WTC11 (cell line): Measurements from ENCODE around the gene DIO3. TPM values are rescaled to one million over a fixed set of nuclear protein-coding genes. Genes with fewer than 3 reads are reported as not detected.

ENCODE experiments used
- ATAC-seq: fragments of 200-7000 bp; cut with Tn5 transposase; 2 replicates; pipeline ENCODE4 v1.10.0; 2021; ENCODE audit warnings: mild to moderate bottlenecking, moderate library complexity
- CTCF ChIA-PET: fragments of 300-600 bp; sonication (Branson Sonifier 250); formaldehyde crosslinking; loops from one replicate; lab custom pipeline; 2021; ENCODE audit warnings: antibody characterized with exemption; lab: Charles Lee
- POLR2A ChIA-PET: fragments of 350-600 bp; sonication (Branson Sonifier 250); formaldehyde crosslinking; loops from one replicate; lab custom pipeline; 2021; ENCODE audit warnings: antibody characterized with exemption; lab: Charles Lee
- DNase-seq: peaks from one replicate; pipeline ENCODE4 v3.0.0; 2021; ENCODE audit warnings: low spot score
- H3K27ac Mint-ChIP-seq: 2 replicates; pipeline ENCODE4 v1.8.0; 2021; ENCODE audit warnings: mixed read lengths
- H3K27me3 Mint-ChIP-seq: 2 replicates; pipeline ENCODE4 v1.8.0; 2021; ENCODE audit warnings: low read depth, mild to moderate bottlenecking, moderate library complexity, mixed read lengths
- H3K36me3 Mint-ChIP-seq: 2 replicates; pipeline ENCODE4 v1.8.0; 2021; ENCODE audit warnings: mixed read lengths
- H3K4me1 Mint-ChIP-seq: 2 replicates; pipeline ENCODE4 v1.8.0; 2022; ENCODE audit warnings: mixed read lengths
- H3K4me3 Mint-ChIP-seq: 2 replicates; pipeline ENCODE4 v1.8.0; 2021; ENCODE audit warnings: mild to moderate bottlenecking, moderate library complexity, mixed read lengths
- H3K9me3 Mint-ChIP-seq: 2 replicates; pipeline ENCODE4 v1.8.0; 2021; ENCODE audit warnings: mixed read lengths
- CBFB ChIP-seq: sonication (generic); formaldehyde crosslinking; IDR thresholded peaks from 2 replicates; pipeline ENCODE4 v1.8.1; 2022; ENCODE audit warnings: mild to moderate bottlenecking, low read depth, missing genetic modification reagents
- E2F5 ChIP-seq: sonication (generic); formaldehyde crosslinking; IDR thresholded peaks from 2 replicates; pipeline ENCODE4 v1.8.1; 2022; ENCODE audit warnings: mild to moderate bottlenecking, moderate library complexity, missing genetic modification reagents
- EMX1 ChIP-seq: fragments of 250-450 bp; sonication (Bioruptor Pico); IDR thresholded peaks from 2 replicates; pipeline ENCODE4 v1.8.0; 2021; ENCODE audit warnings: mild to moderate bottlenecking
- FOXP4 ChIP-seq: sonication (generic); formaldehyde crosslinking; IDR thresholded peaks from 2 replicates; pipeline ENCODE4 v1.8.0; 2022; ENCODE audit warnings: mild to moderate bottlenecking, missing genetic modification reagents
- GRHL2 ChIP-seq: fragments of 250-450 bp; sonication (Bioruptor Pico); IDR thresholded peaks from 2 replicates; pipeline ENCODE4 v1.8.0; 2022; ENCODE audit warnings: mild to moderate bottlenecking, moderate library complexity; ENCODE audit not compliant: insufficient replicate concordance, severe bottlenecking
- IRF2 ChIP-seq: sonication (generic); formaldehyde crosslinking; IDR thresholded peaks from 2 replicates; pipeline ENCODE4 v1.8.0; 2022; ENCODE audit warnings: low read depth, missing genetic modification reagents, borderline replicate concordance
- JAZF1 ChIP-seq: fragments of 250-450 bp; sonication (Bioruptor Pico); IDR thresholded peaks from 2 replicates; pipeline ENCODE4 v1.9.0; 2021; ENCODE audit warnings: moderate library complexity, mild to moderate bottlenecking, inconsistent platforms
- JUN ChIP-seq: sonication (generic); formaldehyde crosslinking; IDR thresholded peaks from 2 replicates; pipeline ENCODE4 v1.8.0; 2023; ENCODE audit warnings: mild to moderate bottlenecking, missing genetic modification reagents
- MXD4 ChIP-seq: fragments of 250-450 bp; sonication (Bioruptor Pico); IDR thresholded peaks from 2 replicates; pipeline ENCODE4 v1.8.0; 2021; ENCODE audit warnings: mild to moderate bottlenecking, moderate library complexity, borderline replicate concordance
- NFATC4 ChIP-seq: fragments of 250-450 bp; sonication (Bioruptor Pico); IDR thresholded peaks from 2 replicates; pipeline ENCODE4 v1.9.0; 2021; ENCODE audit warnings: mild to moderate bottlenecking
- NR2C2 ChIP-seq: sonication (generic); formaldehyde crosslinking; IDR thresholded peaks from 2 replicates; pipeline ENCODE4 v1.8.0; 2022; ENCODE audit warnings: mild to moderate bottlenecking, missing genetic modification reagents
- SMAD3 ChIP-seq: sonication (generic); formaldehyde crosslinking; IDR thresholded peaks from 2 replicates; pipeline ENCODE4 v1.8.0; 2022; ENCODE audit warnings: missing genetic modification reagents, mild to moderate bottlenecking, borderline replicate concordance
- total RNA-seq: library from RNA; stranded (reverse); gene quantifications from 3 replicates; pipeline ENCODE4 v1.2.3, GENCODE V29; 2021
- TF ChIP-seq, protein P1 (sequence below): fragments of 250-450 bp; sonication (Bioruptor Pico); IDR thresholded peaks from 2 replicates; pipeline ENCODE4 v1.9.0; 2021; ENCODE audit warnings: mild to moderate bottlenecking
- TF ChIP-seq, protein P2 (sequence below): fragments of 200-600 bp; IDR thresholded peaks from 2 replicates; pipeline ENCODE4 v1.8.0; 2022; ENCODE audit warnings: antibody characterized with exemption
- TF ChIP-seq, protein P3 (sequence below): sonication (generic); formaldehyde crosslinking; IDR thresholded peaks from 2 replicates; pipeline ENCODE4 v1.8.0; 2022; ENCODE audit warnings: mild to moderate bottlenecking, missing genetic modification reagents
- TF ChIP-seq, protein P4 (sequence below): sonication (generic); formaldehyde crosslinking; IDR thresholded peaks from 2 replicates; pipeline ENCODE4 v1.8.1; 2023; ENCODE audit warnings: mild to moderate bottlenecking, missing genetic modification reagents
- TF ChIP-seq, protein P5 (sequence below): sonication (generic); formaldehyde crosslinking; IDR thresholded peaks from 2 replicates; pipeline ENCODE4 v1.8.1; 2023; ENCODE audit warnings: mild to moderate bottlenecking, missing genetic modification reagents

Gene DIO3
- total RNA-seq, 1 experiment from 2014 or later, result 0.52 TPM

GRCh38 chr14:101547961-101548669 lies 13.2 kb upstream of the DIO3 start (continued):
- TF ChIP-seq, protein P1, sequence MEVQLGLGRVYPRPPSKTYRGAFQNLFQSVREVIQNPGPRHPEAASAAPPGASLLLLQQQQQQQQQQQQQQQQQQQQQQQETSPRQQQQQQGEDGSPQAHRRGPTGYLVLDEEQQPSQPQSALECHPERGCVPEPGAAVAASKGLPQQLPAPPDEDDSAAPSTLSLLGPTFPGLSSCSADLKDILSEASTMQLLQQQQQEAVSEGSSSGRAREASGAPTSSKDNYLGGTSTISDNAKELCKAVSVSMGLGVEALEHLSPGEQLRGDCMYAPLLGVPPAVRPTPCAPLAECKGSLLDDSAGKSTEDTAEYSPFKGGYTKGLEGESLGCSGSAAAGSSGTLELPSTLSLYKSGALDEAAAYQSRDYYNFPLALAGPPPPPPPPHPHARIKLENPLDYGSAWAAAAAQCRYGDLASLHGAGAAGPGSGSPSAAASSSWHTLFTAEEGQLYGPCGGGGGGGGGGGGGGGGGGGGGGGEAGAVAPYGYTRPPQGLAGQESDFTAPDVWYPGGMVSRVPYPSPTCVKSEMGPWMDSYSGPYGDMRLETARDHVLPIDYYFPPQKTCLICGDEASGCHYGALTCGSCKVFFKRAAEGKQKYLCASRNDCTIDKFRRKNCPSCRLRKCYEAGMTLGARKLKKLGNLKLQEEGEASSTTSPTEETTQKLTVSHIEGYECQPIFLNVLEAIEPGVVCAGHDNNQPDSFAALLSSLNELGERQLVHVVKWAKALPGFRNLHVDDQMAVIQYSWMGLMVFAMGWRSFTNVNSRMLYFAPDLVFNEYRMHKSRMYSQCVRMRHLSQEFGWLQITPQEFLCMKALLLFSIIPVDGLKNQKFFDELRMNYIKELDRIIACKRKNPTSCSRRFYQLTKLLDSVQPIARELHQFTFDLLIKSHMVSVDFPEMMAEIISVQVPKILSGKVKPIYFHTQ, result no peak
- TF ChIP-seq MXD4 (CRISPR knock-in tag) (no peak), GRHL2 (CRISPR knock-in tag) (no peak), JUN (CRISPR knock-in tag) (no peak), JAZF1 (no peak), CBFB (CRISPR knock-in tag) (no peak), SMAD3 (CRISPR knock-in tag) (no peak), NFATC4 (CRISPR knock-in tag) (no peak)
- TF ChIP-seq, protein P2, sequence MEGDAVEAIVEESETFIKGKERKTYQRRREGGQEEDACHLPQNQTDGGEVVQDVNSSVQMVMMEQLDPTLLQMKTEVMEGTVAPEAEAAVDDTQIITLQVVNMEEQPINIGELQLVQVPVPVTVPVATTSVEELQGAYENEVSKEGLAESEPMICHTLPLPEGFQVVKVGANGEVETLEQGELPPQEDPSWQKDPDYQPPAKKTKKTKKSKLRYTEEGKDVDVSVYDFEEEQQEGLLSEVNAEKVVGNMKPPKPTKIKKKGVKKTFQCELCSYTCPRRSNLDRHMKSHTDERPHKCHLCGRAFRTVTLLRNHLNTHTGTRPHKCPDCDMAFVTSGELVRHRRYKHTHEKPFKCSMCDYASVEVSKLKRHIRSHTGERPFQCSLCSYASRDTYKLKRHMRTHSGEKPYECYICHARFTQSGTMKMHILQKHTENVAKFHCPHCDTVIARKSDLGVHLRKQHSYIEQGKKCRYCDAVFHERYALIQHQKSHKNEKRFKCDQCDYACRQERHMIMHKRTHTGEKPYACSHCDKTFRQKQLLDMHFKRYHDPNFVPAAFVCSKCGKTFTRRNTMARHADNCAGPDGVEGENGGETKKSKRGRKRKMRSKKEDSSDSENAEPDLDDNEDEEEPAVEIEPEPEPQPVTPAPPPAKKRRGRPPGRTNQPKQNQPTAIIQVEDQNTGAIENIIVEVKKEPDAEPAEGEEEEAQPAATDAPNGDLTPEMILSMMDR, result no peak
- TF ChIP-seq, protein P3, sequence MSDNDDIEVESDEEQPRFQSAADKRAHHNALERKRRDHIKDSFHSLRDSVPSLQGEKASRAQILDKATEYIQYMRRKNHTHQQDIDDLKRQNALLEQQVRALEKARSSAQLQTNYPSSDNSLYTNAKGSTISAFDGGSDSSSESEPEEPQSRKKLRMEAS (CRISPR knock-in tag), result no peak
- TF ChIP-seq, protein P4, sequence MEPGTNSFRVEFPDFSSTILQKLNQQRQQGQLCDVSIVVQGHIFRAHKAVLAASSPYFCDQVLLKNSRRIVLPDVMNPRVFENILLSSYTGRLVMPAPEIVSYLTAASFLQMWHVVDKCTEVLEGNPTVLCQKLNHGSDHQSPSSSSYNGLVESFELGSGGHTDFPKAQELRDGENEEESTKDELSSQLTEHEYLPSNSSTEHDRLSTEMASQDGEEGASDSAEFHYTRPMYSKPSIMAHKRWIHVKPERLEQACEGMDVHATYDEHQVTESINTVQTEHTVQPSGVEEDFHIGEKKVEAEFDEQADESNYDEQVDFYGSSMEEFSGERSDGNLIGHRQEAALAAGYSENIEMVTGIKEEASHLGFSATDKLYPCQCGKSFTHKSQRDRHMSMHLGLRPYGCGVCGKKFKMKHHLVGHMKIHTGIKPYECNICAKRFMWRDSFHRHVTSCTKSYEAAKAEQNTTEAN, result no peak
- TF ChIP-seq, protein P5, sequence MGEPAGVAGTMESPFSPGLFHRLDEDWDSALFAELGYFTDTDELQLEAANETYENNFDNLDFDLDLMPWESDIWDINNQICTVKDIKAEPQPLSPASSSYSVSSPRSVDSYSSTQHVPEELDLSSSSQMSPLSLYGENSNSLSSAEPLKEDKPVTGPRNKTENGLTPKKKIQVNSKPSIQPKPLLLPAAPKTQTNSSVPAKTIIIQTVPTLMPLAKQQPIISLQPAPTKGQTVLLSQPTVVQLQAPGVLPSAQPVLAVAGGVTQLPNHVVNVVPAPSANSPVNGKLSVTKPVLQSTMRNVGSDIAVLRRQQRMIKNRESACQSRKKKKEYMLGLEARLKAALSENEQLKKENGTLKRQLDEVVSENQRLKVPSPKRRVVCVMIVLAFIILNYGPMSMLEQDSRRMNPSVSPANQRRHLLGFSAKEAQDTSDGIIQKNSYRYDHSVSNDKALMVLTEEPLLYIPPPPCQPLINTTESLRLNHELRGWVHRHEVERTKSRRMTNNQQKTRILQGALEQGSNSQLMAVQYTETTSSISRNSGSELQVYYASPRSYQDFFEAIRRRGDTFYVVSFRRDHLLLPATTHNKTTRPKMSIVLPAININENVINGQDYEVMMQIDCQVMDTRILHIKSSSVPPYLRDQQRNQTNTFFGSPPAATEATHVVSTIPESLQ (CRISPR knock-in tag), result no peak

GRCh38 chr14:101548710-101549109 lies 12.6 kb upstream of the DIO3 start:
- H3K4me1 Mint-ChIP-seq, result no peaks in the 10 kb centered on the region
- H3K27ac Mint-ChIP-seq, result no peak overlapping the region
- ATAC-seq (no peak), DNase-seq (no peak)
- H3K36me3 Mint-ChIP-seq, result no peaks in the 10 kb centered on the region; the same call in 1 of the 2 replicates
- H3K27me3 Mint-ChIP-seq, result peaks cover 3% of the 10 kb centered on the region; the same call in 1 of the 2 replicates
- ChIA-PET CTCF (interaction anchor here (1.0 kb wide), 1 partner anchor 76 kb away, joined by 3 read pairs; no protein-coding TSS in a partner anchor), POLR2A (no interaction called here)
- no peak overlapping the region for H3K4me3 Mint-ChIP-seq
- peaks cover 14% of the 10 kb centered on the region for H3K9me3 Mint-ChIP-seq
- TF ChIP-seq EMX1 (no peak), IRF2 (CRISPR knock-in tag) (no peak), FOXP4 (CRISPR knock-in tag) (no peak), E2F5 (CRISPR knock-in tag) (no peak), NR2C2 (CRISPR knock-in tag) (no peak)
